ENCODE results near the gene NCBP1.

NCBP1 gene

GRCh38 chr9:97721396-97721795 is 87.8 kb downstream of the NCBP1 start:
- no peak for DNase-seq

GRCh38 chr9:97722331-97722730 is 88.7 kb downstream of the NCBP1 start:
- DNase-seq, result no peak

Measured in CD4-positive, alpha-beta T cell treated with Interleukin-6 for 4 hours (primary cell).